ENCODE results near the gene NUP58. TPM values are rescaled to one million over a fixed set of nuclear protein-coding genes. Genes with fewer than 3 reads are reported as not detected.

The NUP58 gene
- total RNA-seq, 4 donors from 2014 or later: 22.4 to 51.9 (median 36.3) TPM

GRCh38 chr13:25319771-25320170 lies 18.3 kb downstream of the NUP58 start:
- intact Hi-C loops (cut with DNase I): no loop called here
- H3K4me1 ChIP-seq: no peaks in the 10 kb centered on the region
- TF ChIP-seq CTCF (IDR thresholded peaks at IDR 0.05) (no peak), POLR2A (IDR thresholded peaks at IDR 0.05) (no peak)
- H3K9me3 ChIP-seq: no peaks in the 10 kb centered on the region
- no peak for DNase-seq
- peaks cover 0 to 96% (median 14%) of the 10 kb centered on the region in 3 donors for H3K36me3 ChIP-seq
- no peak overlapping the region for H3K4me3 ChIP-seq
- H3K27me3 ChIP-seq: no peaks in the 10 kb centered on the region
- WGBS, 2 donors: 86 to 92% methylated on average over 1 of the region's 1 CpG
- H3K27ac ChIP-seq: no peak overlapping the region

GRCh38 chr13:25324100-25324499 lies 22.7 kb downstream of the NUP58 start:
- no peak for DNase-seq
- intact Hi-C loops (cut with DNase I): no loop called here

GRCh38 chr13:25329706-25330105 lies 28.3 kb downstream of the NUP58 start:
- intact Hi-C loops (cut with DNase I): no loop called here
- peaks cover 0 to 96% (median 31%) of the 10 kb centered on the region in 3 donors for H3K36me3 ChIP-seq
- TF ChIP-seq POLR2A (IDR thresholded peaks at IDR 0.05): no peak
- TF ChIP-seq CTCF (IDR thresholded peaks at IDR 0.05): no peak
- H3K4me1 ChIP-seq: no peaks in the 10 kb centered on the region
- H3K4me3 ChIP-seq: no peak overlapping the region
- DNase-seq: no peak
- 92 to 96% methylated on average over 4 of the region's 4 CpGs for WGBS, 2 donors
- no peak overlapping the region for H3K27ac ChIP-seq
- no peaks in the 10 kb centered on the region for H3K27me3 ChIP-seq
- H3K9me3 ChIP-seq: no peaks in the 10 kb centered on the region

More at GRCh38 chr13:25324100-25324499, 22.7 kb downstream of the NUP58 start:
- no peak for TF ChIP-seq POLR2A (IDR thresholded peaks at IDR 0.05)
- TF ChIP-seq CTCF (IDR thresholded peaks at IDR 0.05): no peak
- H3K9me3 ChIP-seq: no peaks in the 10 kb centered on the region
- no peak overlapping the region for H3K4me3 ChIP-seq
- WGBS, 2 donors: 78 to 82% methylated on average over 2 of the region's 2 CpGs
- no peak overlapping the region for H3K27ac ChIP-seq
- H3K36me3 ChIP-seq: peaks cover 0 to 100% (median 41%) of the 10 kb centered on the region in 3 donors
- no peaks in the 10 kb centered on the region for H3K4me1 ChIP-seq
- no peaks in the 10 kb centered on the region for H3K27me3 ChIP-seq

- Histone ChIP-seq H3K27me3 (no peaks in the 10 kb centered on the region), H3K9me3 (no peaks in the 10 kb centered on the region), H3K4me1 (no peaks in the 10 kb centered on the region), H3K27ac (no peak overlapping the region), H3K4me3 (no peak overlapping the region), H3K36me3 (peaks cover 0 to 88% (median 23%) of the 10 kb centered on the region in 3 donors)
- no peak for DNase-seq
- WGBS, 2 donors: 85 to 86% methylated on average over 1 of the region's 1 CpG
- intact Hi-C loops (cut with DNase I): no loop called here
- TF ChIP-seq CTCF (IDR thresholded peaks at IDR 0.05): no peak
- no peak for TF ChIP-seq POLR2A (IDR thresholded peaks at IDR 0.05)
Observed at GRCh38 chr13:25330541-25330940, 29.1 kb downstream of the NUP58 start.

- H3K36me3 ChIP-seq: peaks cover 0 to 73% (median 3%) of the 10 kb centered on the region in 3 donors
- H3K9me3 ChIP-seq: no peaks in the 10 kb centered on the region
- H3K27ac ChIP-seq: no peak overlapping the region
- TF ChIP-seq CTCF (IDR thresholded peaks at IDR 0.05): no peak
- TF ChIP-seq POLR2A (IDR thresholded peaks at IDR 0.05): no peak
- WGBS, 2 donors: 21 to 31% methylated on average over 3 of the region's 3 CpGs
- intact Hi-C loops (cut with DNase I): no loop called here
- DNase-seq: no peak
- H3K27me3 ChIP-seq: no peaks in the 10 kb centered on the region
- H3K4me1 ChIP-seq: no peaks in the 10 kb centered on the region
- no peak overlapping the region for H3K4me3 ChIP-seq
Observed at GRCh38 chr13:25335856-25336255, 34.4 kb downstream of the NUP58 start.

Data from esophagus squamous epithelium (tissue), 5 donors.